ENCODE measurements around the gene GGACT.
"Not testable (repeated sequence)": the region's sequence is repeated elsewhere in the genome, so short reads cannot be mapped to it uniquely, and the experiment has no call there.

GGACT gene

GRCh38 chr13:100529666-100530377 lies 58.8 kb downstream of the GGACT start:
- no peak for DNase-seq (ENCODE audit: low read depth)

GRCh38 chr13:100528820-100529219 lies 59.8 kb downstream of the GGACT start:
- DNase-seq (ENCODE audit: low read depth): no peak

GRCh38 chr13:100528353-100528752 lies 60.2 kb downstream of the GGACT start:
- DNase-seq (ENCODE audit: low read depth): no peak

GRCh38 chr13:100527644-100528043 lies 60.9 kb downstream of the GGACT start:
- no peak for DNase-seq (ENCODE audit: low read depth)

GRCh38 chr13:100526318-100527000 lies 62.1 kb downstream of the GGACT start:
- DNase-seq (ENCODE audit: low read depth): no peak

GRCh38 chr13:100525453-100526317 lies 62.9 kb downstream of the GGACT start:
- no peak for DNase-seq (ENCODE audit: low read depth)

- DNase-seq (ENCODE audit: low read depth): not testable (repeated sequence)
Observed at GRCh38 chr13:100524688-100525087, 63.9 kb downstream of the GGACT start.

- DNase-seq (ENCODE audit: low read depth): no peak
Observed at GRCh38 chr13:100523981-100524386, 64.6 kb downstream of the GGACT start.

GRCh38 chr13:100523411-100523810 lies 65.2 kb downstream of the GGACT start:
- DNase-seq (ENCODE audit: low read depth): no peak

GRCh38 chr13:100522618-100523309 lies 65.8 kb downstream of the GGACT start:
- no peak for DNase-seq (ENCODE audit: low read depth)

GRCh38 chr13:100521851-100522617 lies 66.6 kb downstream of the GGACT start:
- DNase-seq (ENCODE audit: low read depth): no peak

- no peak for DNase-seq (ENCODE audit: low read depth)
Observed at GRCh38 chr13:100520936-100521850, 67.4 kb downstream of the GGACT start.

- DNase-seq (ENCODE audit: low read depth): no peak
Observed at GRCh38 chr13:100519626-100520025, 69.0 kb downstream of the GGACT start.

- DNase-seq (ENCODE audit: low read depth): no peak
Observed at GRCh38 chr13:100518394-100519062, 70.1 kb downstream of the GGACT start.

GRCh38 chr13:100517728-100518127 lies 70.9 kb downstream of the GGACT start:
- no peak for DNase-seq (ENCODE audit: low read depth)

GRCh38 chr13:100517135-100517534 lies 71.5 kb downstream of the GGACT start:
- DNase-seq (ENCODE audit: low read depth): no peak

- no peak for DNase-seq (ENCODE audit: low read depth)
Observed at GRCh38 chr13:100515410-100515800, 73.2 kb downstream of the GGACT start.

- DNase-seq (ENCODE audit: low read depth): peak; percentile 55
Observed at GRCh38 chr13:100514788-100515409, 73.7 kb downstream of the GGACT start.

GRCh38 chr13:100513987-100514670 lies 74.5 kb downstream of the GGACT start:
- DNase-seq (ENCODE audit: low read depth): peak; percentile 55

Data from amniotic epithelial cell (primary cell).